ENCODE results near the gene CAMK2B. TPM values are rescaled to one million over a fixed set of nuclear protein-coding genes. Genes with fewer than 3 reads are reported as not detected.

The CAMK2B gene
- total RNA-seq, 2 donors from 2014 or later = 0.42 to 0.80 TPM

GRCh38 chr7:44215531-44215930, 109.9 kb downstream of the CAMK2B start:
- no peak overlapping the region for H3K27ac ChIP-seq
- no peaks in the 10 kb centered on the region for H3K36me3 ChIP-seq
- DNase-seq = no peak
- no peak overlapping the region for H3K9ac ChIP-seq (ENCODE audit: low read depth in 2 of 2, low read length in 2 of 2)
- intact Hi-C loops (cut with DNase I) = no loop called here
- H3K4me1 ChIP-seq = no peaks in the 10 kb centered on the region
- no peaks in the 10 kb centered on the region for H3K9me3 ChIP-seq
- no peak overlapping the region for H3K4me3 ChIP-seq
- TF ChIP-seq, protein P1, sequence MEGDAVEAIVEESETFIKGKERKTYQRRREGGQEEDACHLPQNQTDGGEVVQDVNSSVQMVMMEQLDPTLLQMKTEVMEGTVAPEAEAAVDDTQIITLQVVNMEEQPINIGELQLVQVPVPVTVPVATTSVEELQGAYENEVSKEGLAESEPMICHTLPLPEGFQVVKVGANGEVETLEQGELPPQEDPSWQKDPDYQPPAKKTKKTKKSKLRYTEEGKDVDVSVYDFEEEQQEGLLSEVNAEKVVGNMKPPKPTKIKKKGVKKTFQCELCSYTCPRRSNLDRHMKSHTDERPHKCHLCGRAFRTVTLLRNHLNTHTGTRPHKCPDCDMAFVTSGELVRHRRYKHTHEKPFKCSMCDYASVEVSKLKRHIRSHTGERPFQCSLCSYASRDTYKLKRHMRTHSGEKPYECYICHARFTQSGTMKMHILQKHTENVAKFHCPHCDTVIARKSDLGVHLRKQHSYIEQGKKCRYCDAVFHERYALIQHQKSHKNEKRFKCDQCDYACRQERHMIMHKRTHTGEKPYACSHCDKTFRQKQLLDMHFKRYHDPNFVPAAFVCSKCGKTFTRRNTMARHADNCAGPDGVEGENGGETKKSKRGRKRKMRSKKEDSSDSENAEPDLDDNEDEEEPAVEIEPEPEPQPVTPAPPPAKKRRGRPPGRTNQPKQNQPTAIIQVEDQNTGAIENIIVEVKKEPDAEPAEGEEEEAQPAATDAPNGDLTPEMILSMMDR (IDR thresholded peaks at IDR 0.05) = no peak
- H3K27me3 ChIP-seq = no peaks in the 10 kb centered on the region

GRCh38 chr7:44213877-44214388, 111.5 kb downstream of the CAMK2B start:
- H3K27me3 ChIP-seq = no peaks in the 10 kb centered on the region
- intact Hi-C loops (cut with DNase I) = no loop called here
- no peak for DNase-seq
- H3K4me3 ChIP-seq = no peak overlapping the region
- H3K27ac ChIP-seq = no peak overlapping the region
- H3K4me1 ChIP-seq = no peaks in the 10 kb centered on the region
- peaks cover 2% of the 10 kb centered on the region for H3K36me3 ChIP-seq
- H3K9me3 ChIP-seq = no peaks in the 10 kb centered on the region
- H3K9ac ChIP-seq (ENCODE audit: low read depth in 2 of 2, low read length in 2 of 2) = no peak overlapping the region
- TF ChIP-seq, protein P1 (IDR thresholded peaks at IDR 0.05) = no peak

- H3K9me3 ChIP-seq = no peaks in the 10 kb centered on the region
- intact Hi-C loops (cut with DNase I) = no loop called here
- H3K27ac ChIP-seq = no peak overlapping the region
- no peaks in the 10 kb centered on the region for H3K27me3 ChIP-seq
- no peak overlapping the region for H3K4me3 ChIP-seq
- no peaks in the 10 kb centered on the region for H3K4me1 ChIP-seq
- peaks cover 7% of the 10 kb centered on the region for H3K36me3 ChIP-seq
- TF ChIP-seq, protein P1 (IDR thresholded peaks at IDR 0.05) = no peak
- no peak for DNase-seq
- no peak overlapping the region for H3K9ac ChIP-seq (ENCODE audit: low read depth in 2 of 2, low read length in 2 of 2)
These were observed 112.1 kb downstream of the CAMK2B start for GRCh38 chr7:44213206-44213876.

DNA sequence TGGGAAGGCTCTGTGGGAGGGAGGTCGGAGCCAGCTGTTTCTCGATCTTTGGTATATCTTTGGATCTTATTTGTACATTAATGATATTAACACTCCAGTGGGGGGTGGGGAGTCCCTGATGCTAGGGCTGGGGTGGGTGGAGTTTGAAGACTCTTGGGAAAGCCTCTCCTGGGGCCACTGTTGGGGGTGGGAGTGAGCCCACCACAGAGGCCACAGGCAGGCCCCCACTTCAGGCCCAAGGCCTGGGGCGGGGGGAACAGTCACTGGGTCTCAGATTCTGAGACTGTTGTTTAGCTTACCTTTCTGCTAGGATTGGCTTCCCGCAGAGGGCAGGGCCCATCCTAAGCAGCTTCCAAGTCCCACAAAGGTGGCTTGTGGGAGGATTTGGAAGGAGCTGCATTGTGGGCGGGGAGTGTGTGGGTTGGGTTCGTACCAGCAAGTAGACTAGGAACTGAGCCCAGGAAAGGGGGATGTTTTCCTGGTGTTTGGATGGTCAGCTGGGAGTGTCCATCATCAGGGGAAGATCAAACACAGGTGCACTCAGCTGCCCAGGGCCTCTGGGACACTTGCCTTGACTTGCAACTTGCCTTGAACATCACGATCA, 112.7 kb downstream of the CAMK2B start:
- Histone ChIP-seq H3K9me3 (no peaks in the 10 kb centered on the region), H3K4me1 (no peaks in the 10 kb centered on the region), H3K36me3 (peaks cover 8% of the 10 kb centered on the region), H3K4me3 (no peak overlapping the region), H3K27ac (no peak overlapping the region), H3K27me3 (no peaks in the 10 kb centered on the region), H3K9ac (ENCODE audit: low read depth in 2 of 2, low read length in 2 of 2) (no peak overlapping the region)
- TF ChIP-seq, protein P1 (IDR thresholded peaks at IDR 0.05) = no peak
- DNase-seq = no peak
- intact Hi-C loops (cut with DNase I) = no loop called here

DNA sequence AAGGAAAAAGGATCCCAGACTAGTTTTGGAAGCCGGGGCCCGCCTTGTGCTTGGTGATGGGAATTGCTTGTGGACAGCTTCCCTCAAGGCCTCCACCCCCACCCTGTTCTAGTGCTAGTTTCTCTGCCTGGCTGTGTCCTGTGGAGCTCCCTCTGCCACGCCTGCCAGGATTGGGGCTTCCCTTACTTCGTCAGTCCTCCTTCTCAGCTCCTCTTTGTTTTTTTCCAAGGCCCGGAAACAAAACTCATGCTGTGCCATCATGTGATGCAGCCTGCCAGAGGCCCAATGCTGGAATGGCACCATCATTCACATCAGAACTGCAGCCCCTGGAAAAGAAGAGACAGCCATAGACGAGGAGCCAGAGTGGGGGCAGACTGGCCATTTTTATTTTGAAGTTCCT, 113.4 kb downstream of the CAMK2B start:
- Histone ChIP-seq H3K9me3 (no peaks in the 10 kb centered on the region), H3K36me3 (peaks cover 9% of the 10 kb centered on the region), H3K9ac (ENCODE audit: low read depth in 2 of 2, low read length in 2 of 2) (no peak overlapping the region), H3K27ac (no peak overlapping the region), H3K4me1 (no peaks in the 10 kb centered on the region), H3K27me3 (no peaks in the 10 kb centered on the region), H3K4me3 (no peak overlapping the region)
- TF ChIP-seq, protein P1 (IDR thresholded peaks at IDR 0.05) = no peak
- intact Hi-C loops (cut with DNase I) = no loop called here
- DNase-seq = no peak
